NCI-H510A (cell line): ENCODE results near the gene SYPL2.
A peak's percentile ranks its signal among the peaks of the same experiment; 100 is the strongest.

Source experiments
- DNase-seq: peaks from one replicate; lab custom pipeline; 2025; lab: John Stamatoyannopoulos, UW

SYPL2 gene

GRCh38 chr1:109517337-109517736 lies 51.0 kb downstream of the SYPL2 start:
- no peak for DNase-seq

- no peak for DNase-seq
Observed at GRCh38 chr1:109521002-109521951, 54.9 kb downstream of the SYPL2 start.

- no peak for DNase-seq
Observed at GRCh38 chr1:109522026-109522425, 55.7 kb downstream of the SYPL2 start.

- DNase-seq: no peak
Observed at GRCh38 chr1:109523706-109524105, 57.4 kb downstream of the SYPL2 start.

- no peak for DNase-seq
Observed at GRCh38 chr1:109527098-109527811, 60.9 kb downstream of the SYPL2 start.

GRCh38 chr1:109527846-109528695 lies 61.7 kb downstream of the SYPL2 start:
- no peak for DNase-seq

- DNase-seq: no peak
Observed at GRCh38 chr1:109528712-109529111, 62.4 kb downstream of the SYPL2 start.

- DNase-seq: no peak
Observed at GRCh38 chr1:109529881-109530456, 63.6 kb downstream of the SYPL2 start.

- DNase-seq: peak; percentile 32
Observed at GRCh38 chr1:109530457-109531087, 64.2 kb downstream of the SYPL2 start.

GRCh38 chr1:109531380-109531779 lies 65.0 kb downstream of the SYPL2 start:
- DNase-seq: no peak
